ENCODE measurements around the gene TBXA2R. TPM values are rescaled to one million over a fixed set of nuclear protein-coding genes. Genes with fewer than 3 reads are reported as not detected.

Gene TBXA2R
- total and polyA plus RNA-seq, 2 of the 8 experiments (the other 6 are each of a cell fraction or from before 2014, with no cell fraction given): 0.39 to 0.50 TPM

GRCh38 chr19:3572855-3573161 lies 33.9 kb downstream of the TBXA2R start, which contains the start of gene HMG20B:
TSS of gene HMG20B (plus strand) at chr19:3572944. CDS start at chr19:3573310, 366 bp downstream.
- Histone ChIP-seq H2AFZ (ENCODE audit: low read length) (no peak within 1 kb of the TSS), H3K9ac (replicated peaks in 1 of 4; ENCODE audit: extremely low read depth in 1 of 4, low read depth in 3 of 4, low read length in 3 of 4) (peak within 1 kb of the TSS in 3 of 4 experiments; percentile 42 to 60 (median 56); a peak in 5 of 7 replicates), H4K8ac (ENCODE audit: extremely low read depth, insufficient read depth, low read length) (no peak within 1 kb of the TSS; the same call in 1 of the 2 replicates), H3K23me2 (ENCODE audit: low read depth, low read length) (peaks cover 21% of the 10 kb centered on the region; the same call in 1 of the 2 replicates), H3K4ac (replicated peaks; ENCODE audit: insufficient read length, low read depth, low read length) (peak within 1 kb of the TSS; percentile 69), H3K9me3 (ENCODE audit: insufficient read depth in 2 of 2, low read depth in 1 of 2, low read length in 1 of 2) (no peaks in the 10 kb centered on the region), H3K18ac (ENCODE audit: extremely low read depth, low read length) (peak within 1 kb of the TSS; percentile 32), H3K23ac (ENCODE audit: insufficient read length) (no peak within 1 kb of the TSS), H3K4me1 (replicated peaks in 1 of 4; ENCODE audit: control insufficient read depth in 3 of 4, insufficient read depth in 4 of 4, low read length in 3 of 4) (peaks cover 3 to 13% (median 12%) of the 10 kb centered on the region in 4 experiments; a peak in 6 of 7 replicates), H2BK120ac (replicated peaks; ENCODE audit: low read depth, low read length) (no peak within 1 kb of the TSS), H4K20me1 (replicated peaks in 1 of 2; ENCODE audit: control insufficient read depth in 1 of 2, insufficient read depth in 2 of 2, low read length in 2 of 2) (peaks cover 3 to 8% of the 10 kb centered on the region in 2 experiments), H3K56ac (replicated peaks; ENCODE audit: insufficient read length, low read depth, low read length) (no peak within 1 kb of the TSS), H2AK5ac (ENCODE audit: low read depth, low read length) (no peak within 1 kb of the TSS), H3K79me1 (ENCODE audit: low read depth, low read length) (no peaks in the 10 kb centered on the region), H3K79me2 (ENCODE audit: control insufficient read depth in 1 of 2, insufficient read depth in 2 of 2, low read length in 2 of 2) (no peaks in the 10 kb centered on the region), H3K27ac (ENCODE audit: low read depth, low read length) (peak within 1 kb of the TSS; percentile 51; the same call in 1 of the 2 replicates), H3K27me3 (replicated peaks in 1 of 4; ENCODE audit: control insufficient read depth in 3 of 4, extremely low read depth in 1 of 4, insufficient read depth in 3 of 4, low read length in 3 of 4) (no peaks in the 10 kb centered on the region), H2BK5ac (ENCODE audit: low read depth, low read length) (peak within 1 kb of the TSS; percentile 24), H2BK15ac (ENCODE audit: low read length) (no peak within 1 kb of the TSS), H3K4me3 (ENCODE audit: extremely low read depth in 1 of 4, insufficient read depth in 2 of 4, low read depth in 3 of 4, low read length in 4 of 4) (peak within 1 kb of the TSS; percentile 66 to 97 (median 82)), H4K5ac (ENCODE audit: insufficient read length, low read depth, low read length) (no peak within 1 kb of the TSS), H4K91ac (replicated peaks; ENCODE audit: insufficient read length, low read length) (no peak within 1 kb of the TSS), H3K4me2 (ENCODE audit: insufficient read depth in 1 of 2, low read depth in 2 of 2, low read length in 2 of 2) (peak within 1 kb of the TSS; percentile 70 to 77), H3K14ac (ENCODE audit: insufficient read length) (no peak within 1 kb of the TSS), H2BK12ac (ENCODE audit: low read depth, low read length) (no peak within 1 kb of the TSS), H2BK20ac (ENCODE audit: low read length) (no peak within 1 kb of the TSS), H3K36me3 (ENCODE audit: control insufficient read depth in 2 of 4, insufficient read depth in 4 of 4, low read length in 3 of 4) (no peaks in the 10 kb centered on the region)
- 3% methylated on average over 7 of the region's 30 CpGs; no CpG with 5 or more reads in 1 of the 2 experiments for WGBS, 2 experiments (ENCODE audit: extremely low coverage in 1 of 2, insufficient coverage in 1 of 2, insufficient read length in 1 of 2, insufficient replicate concordance in 2 of 2, low coverage in 1 of 2, low lambda C conversion rate in 2 of 2, missing lambda C conversion rate in 1 of 2)
- 0 out of 3 replicates have a peak, but pooled peaks of 1 of the 2 experiments have one; percentile 17 for TF ChIP-seq POLR2A (IDR thresholded peaks at IDR 0.05; ENCODE audit: control extremely low read depth in 1 of 2, low read depth in 2 of 2, low read length in 2 of 2)
- TF ChIP-seq PHF8 (conservative IDR thresholded peaks at IDR 0.05; ENCODE audit: low read depth, low read length): peak; percentile 22; the same call in 1 of the 2 replicates
- no peak for TF ChIP-seq CREB1 (IDR thresholded peaks at IDR 0.05)
- no peak for TF ChIP-seq SUZ12 (IDR thresholded peaks at IDR 0.05; ENCODE audit: low read length)
- TF ChIP-seq EZH2 (IDR thresholded peaks at IDR 0.05; ENCODE audit: low read depth, low read length, severe bottlenecking): no peak
- TF ChIP-seq BACH1 (IDR thresholded peaks at IDR 0.05; ENCODE audit: low read length): no peak
- no peak for TF ChIP-seq SIX5 (IDR thresholded peaks at IDR 0.05; ENCODE audit: low read depth, low read length)
- no peak for TF ChIP-seq KDM5A (IDR thresholded peaks at IDR 0.05; ENCODE audit: low read length)
- 0 out of 2 replicates have a peak, but pooled peaks have one; percentile 1 for TF ChIP-seq TEAD4 (IDR thresholded peaks at IDR 0.05; ENCODE audit: low read depth, low read length)
- TF ChIP-seq TBP (IDR thresholded peaks at IDR 0.05; ENCODE audit: low read depth, low read length): no peak
- FAIRE-seq (no peak), DNase-seq (ENCODE audit: low read depth in 1 of 2, low spot score in 2 of 2) (no peak)
- CTCF ChIA-PET (ENCODE audit: partially characterized antibody): no interaction called here
- POLR2A ChIA-PET (ENCODE audit: partially characterized antibody): interaction anchor here (1.4 to 2.2 kb wide), 2 partner anchors 16 to 28 kb away, joined by 3 to 5 read pairs; partner anchors contain the start of gene MFSD12
